Upper lobe of left lung (tissue), 4 donors: ENCODE measurements around the gene ALDH3B1.

ENCODE experiments used
- EP300 ChIP-seq, 4 donors: sonication (generic); formaldehyde crosslinking; IDR thresholded peaks; one replicate each; pipeline ENCODE4 v1.5.1; 2017; ENCODE audit warnings: antibody characterized with exemption in 4 of 4, control low read depth in 2 of 4
- TF ChIP-seq, protein P1 (sequence below), 6 experiments: fragments of 450-650 bp in 4 of 6; fragments of 200-600 bp in 2 of 6; sonication (generic) in 2 of 6; IDR thresholded peaks; one replicate each; pipeline ENCODE4 v1.5.1; 2016 to 2019; ENCODE audit warnings: antibody characterized with exemption in 6 of 6

DNA sequence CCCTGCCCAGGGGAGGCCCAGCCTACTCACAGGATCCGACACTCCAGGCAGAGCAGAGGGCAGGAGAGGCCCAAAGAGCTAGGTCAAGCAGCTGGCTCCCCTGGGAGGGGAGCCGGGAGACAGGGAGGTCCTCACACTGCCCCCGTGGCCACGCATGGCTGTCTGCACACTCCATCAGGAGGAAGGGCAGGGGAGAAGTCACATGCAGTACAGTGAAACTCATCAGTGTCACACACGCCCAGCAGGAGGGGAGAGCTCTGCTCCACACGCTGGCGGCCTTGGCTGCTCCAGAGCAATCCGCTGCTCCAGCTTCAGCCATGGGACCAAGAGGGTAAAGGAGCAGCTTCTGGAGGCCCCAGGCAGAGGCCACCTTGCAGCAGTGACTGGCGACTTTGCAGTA, 43.0 kb downstream of the ALDH3B1 start:
- TF ChIP-seq EP300 (IDR thresholded peaks at IDR 0.05), result no peak
- TF ChIP-seq, protein P1, sequence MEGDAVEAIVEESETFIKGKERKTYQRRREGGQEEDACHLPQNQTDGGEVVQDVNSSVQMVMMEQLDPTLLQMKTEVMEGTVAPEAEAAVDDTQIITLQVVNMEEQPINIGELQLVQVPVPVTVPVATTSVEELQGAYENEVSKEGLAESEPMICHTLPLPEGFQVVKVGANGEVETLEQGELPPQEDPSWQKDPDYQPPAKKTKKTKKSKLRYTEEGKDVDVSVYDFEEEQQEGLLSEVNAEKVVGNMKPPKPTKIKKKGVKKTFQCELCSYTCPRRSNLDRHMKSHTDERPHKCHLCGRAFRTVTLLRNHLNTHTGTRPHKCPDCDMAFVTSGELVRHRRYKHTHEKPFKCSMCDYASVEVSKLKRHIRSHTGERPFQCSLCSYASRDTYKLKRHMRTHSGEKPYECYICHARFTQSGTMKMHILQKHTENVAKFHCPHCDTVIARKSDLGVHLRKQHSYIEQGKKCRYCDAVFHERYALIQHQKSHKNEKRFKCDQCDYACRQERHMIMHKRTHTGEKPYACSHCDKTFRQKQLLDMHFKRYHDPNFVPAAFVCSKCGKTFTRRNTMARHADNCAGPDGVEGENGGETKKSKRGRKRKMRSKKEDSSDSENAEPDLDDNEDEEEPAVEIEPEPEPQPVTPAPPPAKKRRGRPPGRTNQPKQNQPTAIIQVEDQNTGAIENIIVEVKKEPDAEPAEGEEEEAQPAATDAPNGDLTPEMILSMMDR (IDR thresholded peaks at IDR 0.05), result no peak
